T-helper 2 cell treated with Interferon-gamma antibody and Interleukin-4, amounts not matched to agents 100 ng/mL and 5 ng/mL, for 36 hours (primary cell): ENCODE results near the gene GPD2. TPM values are rescaled to one million over a fixed set of nuclear protein-coding genes. Genes with fewer than 3 reads are reported as not detected.
"Not testable (repeated sequence)": the region's sequence is repeated elsewhere in the genome, so short reads cannot be mapped to it uniquely, and the experiment has no call there.

ENCODE experiments used
- intact Hi-C: fragments of 100-400 bp; cut with micrococcal nuclease; formaldehyde crosslinking; loops from one replicate; pipeline ENCODE4 v1.15.1; 2023
- total RNA-seq: library from RNA; stranded (reverse); gene quantifications from 2 replicates; pipeline ENCODE4 v1.2.3, GENCODE V29; 2022

The GPD2 gene
- total RNA-seq, 1 donor from 2014 or later, result 17.7 TPM

- intact Hi-C loops, result no loop called here
Observed at GRCh38 chr2:156471762-156472161, 35.6 kb downstream of the GPD2 start.

GRCh38 chr2:156472686-156473085, 36.5 kb downstream of the GPD2 start:
- intact Hi-C loops, result no loop called here

- intact Hi-C loops, result no loop called here
Observed at GRCh38 chr2:156473445-156473844, 37.3 kb downstream of the GPD2 start.

GRCh38 chr2:156474401-156474800, 38.2 kb downstream of the GPD2 start:
- intact Hi-C loops, result no loop called here

- intact Hi-C loops, result loop anchor here (2.0 kb wide), 2 partner anchors 39 to 75 kb away; partner anchors contain the start of gene GPD2
Observed at GRCh38 chr2:156476021-156476849, 40.1 kb downstream of the GPD2 start.

GRCh38 chr2:156476850-156477206, 40.6 kb downstream of the GPD2 start:
- intact Hi-C loops, result loop anchor here (2.0 kb wide), 2 partner anchors 40 to 76 kb away; partner anchors contain the start of gene GPD2

- intact Hi-C loops, result no loop called here
Observed at GRCh38 chr2:156480376-156480775, 44.2 kb downstream of the GPD2 start.

- intact Hi-C loops, result no loop called here
Observed at GRCh38 chr2:156481312-156481711, 45.1 kb downstream of the GPD2 start.

GRCh38 chr2:156483741-156484173, 47.6 kb downstream of the GPD2 start:
- intact Hi-C loops, result loop anchor here (2.0 kb wide), 1 partner anchor 15 kb away; no protein-coding TSS in a partner anchor

- intact Hi-C loops, result no loop called here
Observed at GRCh38 chr2:156486147-156486546, 50.0 kb downstream of the GPD2 start.

GRCh38 chr2:156486614-156487013, 50.4 kb downstream of the GPD2 start:
- intact Hi-C loops, result no loop called here

GRCh38 chr2:156489195-156489594, 53.0 kb downstream of the GPD2 start:
- intact Hi-C loops, result no loop called here

GRCh38 chr2:156489750-156490465, 53.7 kb downstream of the GPD2 start:
- intact Hi-C loops, result no loop called here

GRCh38 chr2:156490466-156490840, 54.3 kb downstream of the GPD2 start:
- intact Hi-C loops, result no loop called here

GRCh38 chr2:156491176-156491575, 55.0 kb downstream of the GPD2 start:
- intact Hi-C loops, result no loop called here

- intact Hi-C loops, result no loop called here
Observed at GRCh38 chr2:156492979-156493378, 56.8 kb downstream of the GPD2 start.

GRCh38 chr2:156495998-156496397, 59.8 kb downstream of the GPD2 start:
- intact Hi-C loops, result not testable (repeated sequence)

- intact Hi-C loops, result no loop called here
Observed at GRCh38 chr2:156505696-156506095, 69.5 kb downstream of the GPD2 start.

- intact Hi-C loops, result loop anchor here (10.0 kb wide), 1 partner anchor 54 kb away; no protein-coding TSS in a partner anchor
Observed at GRCh38 chr2:156511122-156511521, 74.9 kb downstream of the GPD2 start.

GRCh38 chr2:156511803-156512202, 75.6 kb downstream of the GPD2 start:
- intact Hi-C loops, result loop anchor here (10.0 kb wide), 1 partner anchor 53 kb away; no protein-coding TSS in a partner anchor

GRCh38 chr2:156512451-156512850, 76.3 kb downstream of the GPD2 start:
- intact Hi-C loops, result loop anchor here (10.0 kb wide), 1 partner anchor 52 kb away; no protein-coding TSS in a partner anchor

- intact Hi-C loops, result loop anchor here (10.0 kb wide), 1 partner anchor 52 kb away; no protein-coding TSS in a partner anchor
Observed at GRCh38 chr2:156513219-156513618, 77.0 kb downstream of the GPD2 start.
